GM10266 (cell line): ENCODE data around the gene MYO15B.

ENCODE experiments used
- DNase-seq: peaks from one replicate; pipeline ENCODE4 v3.0.0; 2012; ENCODE audit errors: extremely low spot score
- TF ChIP-seq, protein P1 (sequence below): IDR thresholded peaks from 2 replicates; pipeline ENCODE4 v1.5.1; 2012; ENCODE audit warnings: mild to moderate bottlenecking, low read depth; ENCODE audit not compliant: control insufficient read depth, insufficient read depth; ENCODE audit errors: missing control alignments

The MYO15B gene

GRCh38 chr17:75552425-75553294 is 34.9 kb upstream of the MYO15B start:
- TF ChIP-seq, protein P1, sequence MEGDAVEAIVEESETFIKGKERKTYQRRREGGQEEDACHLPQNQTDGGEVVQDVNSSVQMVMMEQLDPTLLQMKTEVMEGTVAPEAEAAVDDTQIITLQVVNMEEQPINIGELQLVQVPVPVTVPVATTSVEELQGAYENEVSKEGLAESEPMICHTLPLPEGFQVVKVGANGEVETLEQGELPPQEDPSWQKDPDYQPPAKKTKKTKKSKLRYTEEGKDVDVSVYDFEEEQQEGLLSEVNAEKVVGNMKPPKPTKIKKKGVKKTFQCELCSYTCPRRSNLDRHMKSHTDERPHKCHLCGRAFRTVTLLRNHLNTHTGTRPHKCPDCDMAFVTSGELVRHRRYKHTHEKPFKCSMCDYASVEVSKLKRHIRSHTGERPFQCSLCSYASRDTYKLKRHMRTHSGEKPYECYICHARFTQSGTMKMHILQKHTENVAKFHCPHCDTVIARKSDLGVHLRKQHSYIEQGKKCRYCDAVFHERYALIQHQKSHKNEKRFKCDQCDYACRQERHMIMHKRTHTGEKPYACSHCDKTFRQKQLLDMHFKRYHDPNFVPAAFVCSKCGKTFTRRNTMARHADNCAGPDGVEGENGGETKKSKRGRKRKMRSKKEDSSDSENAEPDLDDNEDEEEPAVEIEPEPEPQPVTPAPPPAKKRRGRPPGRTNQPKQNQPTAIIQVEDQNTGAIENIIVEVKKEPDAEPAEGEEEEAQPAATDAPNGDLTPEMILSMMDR = no peak
- DNase-seq = no peak

DNA sequence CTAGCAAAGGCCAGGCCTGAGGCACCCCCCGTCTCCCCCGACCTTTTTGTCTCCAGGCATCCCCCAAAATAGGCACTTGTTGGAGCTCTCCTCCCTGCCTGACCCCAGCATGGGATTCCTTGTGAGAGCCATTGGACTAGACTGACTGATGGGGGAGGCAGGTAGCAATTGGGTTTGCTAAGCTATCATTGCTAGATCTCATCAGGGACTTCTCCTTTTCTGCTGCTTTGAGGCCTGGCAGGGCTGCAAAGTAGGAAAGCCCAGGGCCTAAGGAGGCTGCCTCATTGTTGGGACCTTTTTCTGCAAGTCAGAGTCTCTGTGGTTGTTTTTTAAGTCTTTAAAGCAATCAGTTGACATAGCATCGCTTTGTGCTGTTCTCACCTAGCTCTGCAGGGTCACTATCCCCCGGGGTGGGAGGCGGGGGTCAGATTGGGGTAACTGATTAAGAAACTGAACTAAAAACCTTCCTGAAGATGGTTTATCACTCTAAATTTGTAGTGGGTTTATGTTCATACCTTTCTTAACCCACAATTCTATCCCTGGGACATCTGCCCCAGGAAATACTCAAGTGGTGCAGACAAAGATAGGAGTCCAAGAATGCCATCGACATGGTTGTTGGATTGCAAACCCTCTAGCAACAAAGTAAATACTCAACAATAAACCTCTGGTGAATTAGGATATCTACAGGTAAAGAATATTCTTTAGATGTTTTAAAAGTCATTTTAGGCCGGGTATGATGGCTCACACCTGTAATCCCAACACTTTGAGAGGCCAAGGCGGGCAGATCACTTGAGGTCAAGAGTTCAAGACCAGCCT is 34.1 kb upstream of the MYO15B start:
- TF ChIP-seq, protein P1 = no peak
- DNase-seq = no peak

DNA sequence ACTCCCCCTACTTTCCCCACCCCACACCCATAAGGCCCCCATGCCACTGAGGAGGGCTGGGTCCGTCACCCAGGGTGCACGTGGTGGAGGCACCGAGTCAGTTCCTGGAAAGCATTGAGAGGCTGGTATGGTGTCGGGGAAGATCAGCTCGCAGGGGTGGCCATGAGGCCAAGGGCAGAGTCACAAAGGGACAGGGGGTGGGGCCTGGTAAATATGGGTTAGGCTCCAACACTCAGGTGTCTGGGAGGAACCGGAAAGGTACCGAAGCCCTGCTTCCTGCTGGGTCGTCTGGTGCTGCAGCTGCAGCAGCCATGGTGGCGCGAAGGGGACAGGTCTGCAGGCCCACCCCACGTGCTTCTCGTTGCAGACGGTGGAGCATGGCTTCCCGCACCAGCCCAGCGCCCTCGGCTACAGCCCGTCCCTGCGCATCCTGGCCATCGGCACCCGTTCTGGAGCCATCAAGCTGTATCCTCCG is 31.9 kb upstream of the MYO15B start:
- no peak for DNase-seq
- TF ChIP-seq, protein P1 = no peak

- no peak for DNase-seq
- TF ChIP-seq, protein P1 = no peak
Measured at GRCh38 chr17:75557075-75557851, 30.3 kb upstream of the MYO15B start.

GRCh38 chr17:75557852-75558665 is 29.5 kb upstream of the MYO15B start:
- TF ChIP-seq, protein P1 = no peak
- DNase-seq = no peak
